HG02970 (cell line): ENCODE results near the gene CBX5.
"Not testable (repeated sequence)": the region's sequence is repeated elsewhere in the genome, so short reads cannot be mapped to it uniquely, and the experiment has no call there.

Source experiments
- ATAC-seq: cut with Tn5 transposase; IDR thresholded peaks from one replicate; pipeline ENCODE4 v1.9.1; 2021; ENCODE audit warnings: mild to moderate bottlenecking, moderate library complexity, moderate number of reproducible peaks; ENCODE audit not compliant: unreplicated experiment, low FRiP score

Gene CBX5

GRCh38 chr12:54204316-54204715 is 75.6 kb downstream of the CBX5 start:
- ATAC-seq: no peak

GRCh38 chr12:54201001-54201794 is 78.7 kb downstream of the CBX5 start:
- no peak for ATAC-seq

- no peak for ATAC-seq
These were observed 79.5 kb downstream of the CBX5 start for GRCh38 chr12:54200412-54200811.

GRCh38 chr12:54199917-54200316 is 80.0 kb downstream of the CBX5 start:
- ATAC-seq: no peak

GRCh38 chr12:54199034-54199433 is 80.9 kb downstream of the CBX5 start:
- no peak for ATAC-seq

- ATAC-seq: no peak
These were observed 82.5 kb downstream of the CBX5 start for GRCh38 chr12:54197431-54197909.

- no peak for ATAC-seq
These were observed 82.9 kb downstream of the CBX5 start for GRCh38 chr12:54197010-54197409.

- no peak for ATAC-seq
These were observed 83.5 kb downstream of the CBX5 start for GRCh38 chr12:54196396-54196795.

GRCh38 chr12:54195737-54196347 is 84.1 kb downstream of the CBX5 start:
- no peak for ATAC-seq

- no peak for ATAC-seq
These were observed 84.7 kb downstream of the CBX5 start for GRCh38 chr12:54195080-54195736.

GRCh38 chr12:54194611-54195010 is 85.3 kb downstream of the CBX5 start:
- not testable (repeated sequence) for ATAC-seq

GRCh38 chr12:54193434-54193833 is 86.5 kb downstream of the CBX5 start:
- no peak for ATAC-seq

GRCh38 chr12:54191550-54192022 is 88.3 kb downstream of the CBX5 start:
- peak; percentile 33 for ATAC-seq

GRCh38 chr12:54191126-54191525 is 88.8 kb downstream of the CBX5 start:
- ATAC-seq: no peak

- no peak for ATAC-seq
These were observed 90.8 kb downstream of the CBX5 start for GRCh38 chr12:54189198-54189539.

GRCh38 chr12:54187075-54187474 is 92.8 kb downstream of the CBX5 start:
- ATAC-seq: no peak

- no peak for ATAC-seq
These were observed 94.0 kb downstream of the CBX5 start for GRCh38 chr12:54185919-54186318.

GRCh38 chr12:54185297-54185696 is 94.6 kb downstream of the CBX5 start:
- ATAC-seq: not testable (repeated sequence)

GRCh38 chr12:54184024-54184805 is 95.7 kb downstream of the CBX5 start:
- ATAC-seq: no peak

- no peak for ATAC-seq
These were observed 96.9 kb downstream of the CBX5 start for GRCh38 chr12:54182981-54183380.

- ATAC-seq: no peak
These were observed 97.8 kb downstream of the CBX5 start for GRCh38 chr12:54182086-54182485.
